K562 (cell line): ENCODE data around the gene LRFN4. TPM values are rescaled to one million over a fixed set of nuclear protein-coding genes. Genes with fewer than 3 reads are reported as not detected.

ENCODE experiments used
- FOXP4 ChIP-seq: sonication (generic); formaldehyde crosslinking; IDR thresholded peaks from 2 replicates; pipeline ENCODE4 v1.8.0; 2022; ENCODE audit warnings: mild to moderate bottlenecking, missing genetic modification reagents, borderline replicate concordance
- HOMEZ ChIP-seq: fragments of 250-450 bp; sonication (Bioruptor Pico); IDR thresholded peaks from 2 replicates; pipeline ENCODE4 v1.4.0; 2020; ENCODE audit warnings: mild to moderate bottlenecking, moderate library complexity
- KAT7 ChIP-seq: sonication (generic); formaldehyde crosslinking; IDR thresholded peaks from 2 replicates; pipeline ENCODE4 v1.8.0; 2022; ENCODE audit warnings: missing genetic modification reagents, mild to moderate bottlenecking, borderline replicate concordance
- SREBF2 ChIP-seq: sonication (generic); formaldehyde crosslinking; IDR thresholded peaks from 2 replicates; pipeline ENCODE4 v1.4.0; 2020; ENCODE audit warnings: mild to moderate bottlenecking, missing genetic modification reagents
- SRSF9 ChIP-seq: fragments of 200-400 bp; formaldehyde crosslinking; IDR thresholded peaks from 2 replicates; pipeline ENCODE4 v1.6.1; 2017; ENCODE audit warnings: low read depth, low read length, borderline replicate concordance
- ZFP36 ChIP-seq: fragments of 150-350 bp; IDR thresholded peaks from 2 replicates; pipeline ENCODE4 v1.6.1; 2018; ENCODE audit warnings: low read length, low read depth; ENCODE audit not compliant: partially characterized antibody
- ZNF766 ChIP-seq: fragments of 200-800 bp; sonication (Bioruptor generic); conservative IDR thresholded peaks from 2 replicates; pipeline ENCODE4 v1.6.1; 2016; ENCODE audit warnings: missing genetic modification characterization, missing compliant biosample characterization
- polyA plus RNA-seq, 8 experiments: library from polyadenylated mRNA; depleted of rRNA in 4 of 8; stranded (reverse) in 5 of 8; unstranded in 3 of 8; fragments of >200 nt; fragmentation: Nextera tagmentation in 2 of 8; fragmentation: Illumina TruSeq in 1 of 8; extraction: Ambion mirVana in 2 of 8; extraction: Trizol in 1 of 8; gene quantifications; 2 replicates each; pipeline versions ENCODE4 v1.2.1 to v1.2.3, GENCODE V29; 2011 to 2014; ENCODE audit warnings: inconsistent platforms in 1 of 8, missing spikeins in 1 of 8
- total RNA-seq, 7 experiments: library from RNA; depleted of rRNA in 6 of 7; stranded (reverse); fragments of >200 nt in 6 of 7; fragmentation: Illumina TruSeq in 2 of 7; extraction: Trizol in 2 of 7; gene quantifications; 2 replicates each; pipeline versions ENCODE4 v1.2.1 to v1.2.3, GENCODE V29; 2011 to 2021; ENCODE audit warnings: low replicate concordance in 1 of 7

The LRFN4 gene
- total and polyA plus RNA-seq, 9 of the 15 experiments (the other 6 are each of a cell fraction or from before 2014, with no cell fraction given), result 0.10 to 60.1 (median 6.7) TPM

- no peak for TF ChIP-seq HOMEZ (CRISPR knock-in tag)
- TF ChIP-seq SRSF9, result no peak
- TF ChIP-seq ZNF766, result no peak
- no peak for TF ChIP-seq KAT7 (CRISPR knock-in tag)
- no peak for TF ChIP-seq SREBF2 (CRISPR knock-in tag)
- no peak for TF ChIP-seq FOXP4 (CRISPR knock-in tag)
- no peak for TF ChIP-seq ZFP36
These were observed 46.2 kb upstream of the LRFN4 start (continued) for GRCh38 chr11:66810576-66811185.
